Measurements from ENCODE around the gene UBE2I.

DNA sequence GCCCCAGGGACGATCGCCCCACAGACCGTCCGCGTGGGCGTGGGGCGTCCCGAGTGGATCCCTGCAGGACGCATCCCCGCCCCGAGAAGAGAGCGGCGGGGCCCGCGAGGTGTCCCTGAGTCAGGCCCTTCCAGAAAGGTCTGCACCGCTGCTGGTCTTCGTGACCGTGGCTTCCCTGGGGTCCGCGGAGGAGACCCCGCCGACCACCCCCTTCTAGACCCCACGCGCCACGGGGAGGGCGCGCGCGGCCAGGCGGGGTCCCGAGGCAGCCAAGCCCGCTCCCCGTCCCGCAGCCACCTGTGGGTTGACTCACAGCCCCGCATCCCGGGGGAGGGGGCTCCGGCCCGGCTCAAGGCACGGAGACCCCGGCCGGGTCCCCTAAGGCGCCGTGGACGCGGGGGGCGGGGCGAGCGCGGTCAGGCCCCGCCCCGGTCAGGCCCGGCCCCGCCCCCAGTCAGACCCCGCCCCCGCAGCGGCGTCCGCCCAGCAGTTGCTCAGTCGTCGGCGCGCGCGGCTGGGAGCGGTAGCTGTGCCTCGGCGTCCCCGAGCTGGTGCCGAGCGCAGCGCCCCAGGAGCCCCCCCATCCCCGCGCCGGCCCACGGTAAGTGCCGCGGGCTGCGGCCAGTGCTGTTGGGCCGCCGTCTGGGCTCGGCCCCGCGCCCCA lies 23.8 kb downstream of the UBE2I start, which contains the start of gene BAIAP3:
- TF ChIP-seq POLR2AphosphoS5 (IDR thresholded peaks at IDR 0.05) (no peak), CTCF (IDR thresholded peaks at IDR 0.05) (no peak), EP300 (IDR thresholded peaks at IDR 0.05) (no peak)
